ENCODE results near the gene BRICD5.

BRICD5 gene

DNA sequence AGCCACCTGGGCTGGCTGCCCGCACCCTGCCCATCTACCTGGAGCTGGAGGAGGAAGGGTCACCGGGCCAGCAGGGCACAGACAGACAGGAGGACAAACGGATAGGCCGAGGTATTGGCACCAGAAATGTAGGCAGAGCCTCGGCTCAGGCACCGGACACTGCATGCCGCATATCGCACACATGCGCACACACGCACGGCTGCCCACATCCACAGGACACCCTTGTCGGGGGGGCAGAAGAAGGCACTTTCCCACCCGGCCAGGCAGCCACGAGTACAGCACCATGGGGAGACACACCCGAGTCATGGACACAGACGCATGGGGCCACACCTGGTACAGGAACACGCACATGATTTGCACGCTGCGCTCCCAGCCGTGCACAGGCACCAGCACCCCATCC lies 28.7 kb downstream of the BRICD5 start:
- no peak for DNase-seq (ENCODE audit: low read depth, low spot score)

DNA sequence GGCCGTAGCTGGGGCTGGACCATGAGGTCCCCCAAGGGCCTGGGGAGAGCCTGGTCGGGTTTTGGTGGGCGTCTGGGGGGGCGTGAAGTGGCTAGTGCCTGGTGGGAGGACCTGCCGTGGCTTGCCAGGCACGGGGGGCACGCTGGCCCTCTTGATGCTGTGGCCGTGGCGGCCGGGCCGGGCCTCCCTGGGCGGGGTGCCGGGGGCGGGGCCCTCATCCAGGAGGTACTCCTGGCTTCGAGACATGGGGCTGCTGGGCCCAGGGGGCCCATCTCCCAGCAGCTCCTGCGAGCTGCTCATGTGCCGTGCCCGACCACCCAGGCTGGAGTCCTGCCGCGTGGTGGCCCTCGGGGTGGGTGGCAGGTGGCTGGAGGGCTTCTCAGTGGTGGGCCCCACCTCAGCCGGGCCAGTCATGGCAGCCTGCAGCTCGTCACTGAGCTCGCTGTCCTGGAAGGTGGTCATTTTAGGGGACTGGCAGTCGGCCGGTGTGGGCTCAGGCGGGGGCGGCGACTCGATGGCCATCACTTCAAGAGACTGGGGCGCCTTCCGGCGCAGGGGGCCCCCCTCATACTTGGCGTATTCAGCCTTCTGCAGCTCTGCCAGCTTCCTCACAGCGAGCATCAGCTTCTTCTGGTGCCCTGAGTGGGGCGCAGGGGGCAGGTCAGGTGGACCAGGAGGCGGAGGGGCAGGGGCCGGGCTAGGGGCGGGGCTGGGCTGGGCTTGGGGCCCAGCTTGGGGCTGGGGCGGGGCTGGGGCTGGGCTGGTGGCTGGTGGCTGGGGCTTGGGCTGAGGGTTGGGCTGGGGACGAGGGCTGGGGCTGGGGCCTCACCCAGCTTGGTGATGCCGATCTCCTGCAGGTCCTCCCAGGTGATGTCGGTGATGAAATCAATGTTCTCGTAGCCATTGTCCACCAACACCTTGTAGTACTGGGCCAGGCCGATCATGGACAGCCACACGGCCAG lies 29.4 kb downstream of the BRICD5 start:
- no peak for DNase-seq (ENCODE audit: low read depth, low spot score)

DNA sequence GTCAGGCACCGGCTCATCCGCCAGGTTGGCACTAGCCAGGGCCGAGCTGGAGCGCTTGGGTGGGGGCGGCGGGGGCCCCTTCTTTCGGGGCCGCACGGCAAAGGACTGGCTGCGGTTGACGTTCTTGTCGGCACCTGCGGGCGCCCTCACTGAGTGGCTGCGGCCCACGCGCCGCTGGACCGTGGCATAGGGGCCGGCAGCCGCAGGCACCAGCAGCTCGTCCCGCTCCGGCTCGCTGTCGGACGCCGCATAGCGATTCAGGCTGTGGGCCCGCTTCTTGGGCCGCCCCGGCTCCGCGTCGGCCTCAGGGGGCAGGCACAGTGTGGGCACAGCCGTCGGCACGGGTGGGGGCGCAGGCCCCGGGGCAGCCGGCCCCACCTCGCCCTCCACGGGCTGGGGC lies 30.2 kb downstream of the BRICD5 start:
- no peak for DNase-seq (ENCODE audit: low read depth, low spot score)

DNA sequence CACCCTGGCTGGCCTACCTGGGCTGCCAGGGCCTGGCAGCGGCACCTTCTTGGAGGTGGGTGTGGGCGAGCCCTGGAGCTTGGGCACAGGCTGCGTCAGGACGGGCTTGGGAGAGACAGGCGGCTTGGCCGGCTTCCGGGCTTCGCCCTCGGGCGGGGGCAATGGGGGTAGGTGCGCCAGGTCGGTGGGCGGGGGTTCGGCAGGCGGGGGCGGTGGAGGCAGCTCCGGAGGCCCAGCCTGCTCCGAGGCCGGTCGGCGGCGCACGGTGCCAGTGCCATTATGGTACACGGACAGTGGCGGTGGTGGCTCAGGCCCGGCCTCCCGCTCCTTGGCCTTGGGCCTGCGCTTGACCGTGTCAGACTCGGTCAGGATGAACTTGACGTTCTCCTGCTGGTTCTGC lies 31.1 kb downstream of the BRICD5 start:
- no peak for DNase-seq (ENCODE audit: low read depth, low spot score)

DNA sequence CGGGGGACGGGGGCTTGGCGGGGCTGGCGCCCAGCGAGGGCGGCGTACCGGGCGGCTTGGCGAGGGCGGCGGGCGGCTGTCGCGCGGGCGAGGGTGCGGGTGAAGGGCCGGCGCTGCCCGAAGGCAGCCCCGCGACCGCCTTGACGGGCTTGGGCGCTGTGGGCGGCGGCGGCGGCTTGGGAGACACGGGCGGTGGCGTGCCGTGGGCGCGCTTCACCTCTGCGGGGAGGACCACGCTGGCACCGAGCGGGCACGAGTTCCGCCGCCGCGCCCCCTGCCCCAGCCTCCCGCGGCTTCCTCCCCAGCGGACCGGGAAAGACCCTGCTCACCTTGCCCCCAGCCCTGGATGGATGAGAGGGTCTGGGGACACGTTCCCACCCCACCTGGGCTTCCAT lies 31.6 kb downstream of the BRICD5 start:
- no peak for DNase-seq (ENCODE audit: low read depth, low spot score)

DNA sequence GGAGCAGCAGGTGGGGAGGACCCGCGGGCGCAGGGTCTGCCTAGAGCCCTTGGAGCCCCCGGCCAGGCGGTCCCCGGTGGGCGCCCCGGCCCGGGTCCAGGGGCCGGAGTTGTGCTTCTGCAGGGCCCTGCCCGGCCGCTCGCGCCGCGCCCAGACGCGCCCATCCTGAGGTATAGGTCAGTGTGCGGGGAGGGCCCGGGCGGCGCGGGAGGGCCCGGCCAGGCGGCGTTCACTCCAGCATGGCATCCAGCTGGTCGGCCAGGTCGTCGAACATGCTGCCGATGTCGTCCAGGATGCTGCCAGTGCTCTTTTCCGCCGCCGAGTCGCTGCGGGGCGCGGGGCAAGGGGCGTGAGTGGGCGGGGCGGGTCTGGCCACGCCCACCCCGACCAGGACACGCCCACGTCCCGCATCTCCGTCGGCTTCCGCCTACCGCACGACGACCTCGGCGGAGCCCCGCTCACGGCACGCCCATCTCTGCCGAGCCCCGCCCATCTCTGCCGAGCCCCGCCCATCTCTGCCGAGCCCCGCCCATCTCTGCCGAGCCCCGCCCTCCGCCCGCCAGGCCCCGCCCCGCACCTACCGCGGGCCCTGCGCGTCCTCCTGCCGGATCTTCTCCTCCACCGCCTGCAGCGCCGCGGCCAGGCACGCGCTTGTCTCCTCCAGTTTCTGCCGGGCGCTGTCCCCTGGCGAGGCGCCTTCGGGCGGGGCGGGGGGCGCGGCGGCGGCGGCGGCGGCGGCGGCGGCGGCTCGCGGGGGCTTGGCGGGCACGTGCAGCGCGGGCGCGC lies 32.1 kb downstream of the BRICD5 start:
- DNase-seq (ENCODE audit: low read depth, low spot score) = peak; percentile 82

DNA sequence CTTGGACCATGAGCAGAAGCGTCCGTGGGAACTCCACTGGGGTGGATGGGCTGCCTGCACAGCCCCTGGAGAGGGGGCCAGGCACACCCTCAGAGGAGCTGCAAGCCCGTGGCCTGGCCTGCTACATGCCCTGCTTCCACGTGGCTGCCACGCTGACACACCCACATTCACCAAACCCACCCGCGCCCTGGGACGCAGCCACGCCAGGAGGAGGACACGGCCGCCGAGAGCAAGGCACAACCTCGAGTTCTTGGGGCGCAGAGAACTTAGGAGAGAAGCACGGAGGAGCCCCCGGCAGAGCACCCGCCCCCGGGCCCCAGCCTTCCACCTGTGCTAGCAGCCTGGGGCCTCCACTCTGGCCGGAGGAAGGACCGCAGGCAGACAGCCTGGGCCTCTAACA lies 33.1 kb downstream of the BRICD5 start:
- no peak for DNase-seq (ENCODE audit: low read depth, low spot score)

DNA sequence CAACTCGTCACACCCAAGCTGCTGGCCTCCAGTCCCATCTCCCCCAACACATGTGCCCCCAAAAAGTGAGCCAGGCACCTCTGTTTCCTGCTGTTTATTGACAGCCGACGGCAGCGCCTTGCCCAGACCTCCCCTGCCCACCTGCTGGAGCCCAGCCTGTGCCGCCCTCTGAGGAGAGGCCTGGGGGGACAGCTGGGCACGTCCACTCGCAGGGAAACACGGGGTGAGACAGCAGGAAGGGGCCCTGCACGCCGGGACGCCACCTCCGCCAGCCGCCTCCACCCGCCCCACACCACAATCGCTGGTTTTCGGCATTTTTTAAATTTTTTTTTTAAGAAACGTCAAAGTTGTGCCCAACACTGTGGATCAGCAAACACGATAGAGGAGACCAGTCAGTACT lies 33.6 kb downstream of the BRICD5 start:
- no peak for DNase-seq (ENCODE audit: low read depth, low spot score)

DNA sequence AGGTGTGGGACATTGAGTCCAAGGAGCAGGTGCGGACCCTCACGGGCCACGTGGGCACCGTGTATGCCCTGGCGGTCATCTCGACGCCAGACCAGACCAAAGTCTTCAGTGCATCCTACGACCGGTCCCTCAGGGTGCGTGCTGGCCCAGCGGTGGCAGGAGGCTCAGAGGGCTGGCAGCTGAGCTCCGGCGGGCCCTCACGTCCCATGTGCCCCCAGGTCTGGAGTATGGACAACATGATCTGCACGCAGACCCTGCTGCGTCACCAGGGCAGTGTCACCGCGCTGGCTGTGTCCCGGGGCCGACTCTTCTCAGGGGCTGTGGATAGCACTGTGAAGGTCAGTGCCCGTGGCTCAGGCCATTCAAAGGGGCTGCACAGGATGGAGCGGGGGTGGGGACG lies 34.6 kb downstream of the BRICD5 start:
- DNase-seq (ENCODE audit: low read depth, low spot score) = no peak

DNA sequence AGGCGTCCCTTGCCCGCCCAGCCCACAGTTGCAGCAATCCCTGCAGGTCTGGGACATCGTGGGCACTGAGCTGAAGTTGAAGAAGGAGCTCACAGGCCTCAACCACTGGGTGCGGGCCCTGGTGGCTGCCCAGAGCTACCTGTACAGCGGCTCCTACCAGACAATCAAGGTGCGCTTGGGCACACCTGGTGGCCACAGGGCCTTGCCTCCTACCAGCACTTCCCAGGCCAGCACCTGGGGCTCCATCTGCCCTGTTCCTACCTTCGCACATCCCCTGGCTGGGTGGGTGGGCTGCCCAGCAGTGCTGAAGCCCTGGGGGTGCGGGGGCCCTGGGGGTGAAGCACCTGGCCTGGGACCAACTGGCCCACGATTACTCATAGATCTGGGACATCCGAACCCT lies 35.2 kb downstream of the BRICD5 start:
- DNase-seq (ENCODE audit: low read depth, low spot score) = no peak

DNA sequence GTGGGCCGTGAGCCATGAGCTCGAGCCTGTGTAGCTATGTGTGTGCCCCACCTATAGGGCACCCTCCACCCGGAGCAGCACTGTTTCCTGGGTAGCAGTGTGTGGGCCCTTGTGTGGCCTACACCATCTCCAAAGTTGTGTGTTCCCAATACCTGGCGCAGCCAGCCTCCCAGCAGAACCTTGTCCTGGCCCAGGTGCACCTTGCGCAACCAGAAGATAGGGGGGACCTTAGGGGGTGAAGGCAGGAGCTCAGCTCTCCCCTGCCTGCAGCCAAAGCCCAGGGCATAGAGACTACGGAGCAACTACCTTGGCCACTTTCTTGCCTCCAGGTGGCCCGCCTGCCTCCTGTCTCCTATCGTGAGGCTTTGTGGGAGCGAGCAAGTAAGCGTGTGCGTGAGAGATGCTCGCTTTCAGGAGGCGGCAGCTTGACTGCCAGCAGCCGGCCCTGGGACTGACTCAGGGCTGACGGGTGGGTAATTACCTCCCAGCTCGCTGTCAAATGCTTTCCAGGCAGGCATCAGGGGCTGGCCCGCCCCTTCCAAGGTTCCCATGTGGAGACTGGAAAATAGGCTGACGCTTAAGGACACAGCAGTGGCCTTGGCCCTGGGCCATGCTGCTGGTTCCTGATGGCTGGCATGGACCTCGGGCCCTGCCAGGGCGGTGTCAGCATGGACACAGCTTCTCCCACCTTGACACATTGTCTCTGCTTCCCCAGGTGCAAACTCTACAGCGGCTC lies 36.1 kb downstream of the BRICD5 start:
- no peak for DNase-seq (ENCODE audit: low read depth, low spot score)

DNA sequence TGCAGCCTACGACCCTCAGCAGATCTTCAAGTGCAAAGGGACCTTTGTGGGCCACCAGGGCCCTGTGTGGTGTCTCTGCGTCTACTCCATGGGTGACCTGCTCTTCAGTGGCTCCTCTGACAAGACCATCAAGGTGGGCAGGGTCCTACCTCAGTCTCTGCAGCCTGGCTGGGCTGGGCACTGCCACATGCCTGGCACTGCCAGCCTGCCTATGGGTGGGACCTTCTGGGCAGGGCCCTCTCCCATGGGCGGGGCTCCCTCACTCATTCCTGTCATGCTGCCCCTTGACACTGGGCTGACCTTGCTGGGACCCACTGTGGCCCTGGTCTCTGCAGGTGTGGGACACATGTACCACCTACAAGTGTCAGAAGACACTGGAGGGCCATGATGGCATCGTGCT lies 36.7 kb downstream of the BRICD5 start:
- DNase-seq (ENCODE audit: low read depth, low spot score) = no peak

DNA sequence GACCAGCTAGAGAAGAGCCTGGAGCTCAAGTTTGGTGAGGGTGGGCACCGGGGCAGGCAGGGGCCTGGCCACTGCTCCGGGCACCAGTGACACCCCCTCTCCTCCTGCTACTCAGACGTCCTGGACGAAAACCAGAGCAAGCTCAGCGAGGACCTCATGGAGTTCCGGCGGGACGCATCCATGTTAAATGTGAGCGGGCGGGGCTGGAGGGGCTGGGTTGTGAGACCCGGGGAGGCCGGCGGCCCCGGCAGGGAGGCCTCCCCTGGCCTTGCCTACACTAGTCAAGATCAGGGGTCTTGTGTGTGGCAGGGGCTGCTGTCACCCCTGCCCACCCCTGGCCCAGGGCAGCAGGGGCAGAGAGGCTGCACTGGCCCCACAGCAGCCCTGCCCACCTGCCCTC lies 37.3 kb downstream of the BRICD5 start:
- DNase-seq (ENCODE audit: low read depth, low spot score) = no peak

DNA sequence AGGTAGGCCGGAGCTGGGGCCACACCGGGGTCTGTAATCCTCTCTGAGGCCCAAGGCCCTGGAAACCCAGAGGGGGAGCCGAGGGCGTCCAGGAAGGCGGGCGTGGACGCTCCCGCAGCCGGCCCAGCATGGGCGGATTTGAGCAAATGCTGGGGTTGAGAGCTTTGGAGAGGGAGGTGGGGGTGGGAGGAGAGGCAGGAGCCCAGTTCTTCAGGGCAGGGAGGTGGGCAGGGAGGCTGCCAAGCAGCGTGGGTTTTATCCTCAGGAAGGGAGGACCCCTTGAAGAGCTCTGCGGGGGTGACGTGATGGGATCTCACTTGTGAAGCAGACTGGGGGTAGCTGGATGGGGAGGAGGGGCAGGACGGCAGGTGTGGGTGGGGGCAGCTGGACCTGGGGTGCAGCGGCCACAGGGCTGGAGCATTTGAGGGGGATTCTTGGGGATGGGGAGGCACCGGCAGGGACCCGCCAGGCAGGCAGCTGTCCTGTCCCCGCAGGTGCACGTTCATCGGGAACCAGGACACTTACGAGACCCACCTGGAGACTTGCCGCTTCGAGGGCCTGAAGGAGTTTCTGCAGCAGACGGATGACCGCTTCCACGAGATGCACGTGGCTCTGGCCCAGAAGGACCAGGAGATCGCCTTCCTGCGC lies 37.9 kb downstream of the BRICD5 start:
- DNase-seq (ENCODE audit: low read depth, low spot score) = no peak

DNA sequence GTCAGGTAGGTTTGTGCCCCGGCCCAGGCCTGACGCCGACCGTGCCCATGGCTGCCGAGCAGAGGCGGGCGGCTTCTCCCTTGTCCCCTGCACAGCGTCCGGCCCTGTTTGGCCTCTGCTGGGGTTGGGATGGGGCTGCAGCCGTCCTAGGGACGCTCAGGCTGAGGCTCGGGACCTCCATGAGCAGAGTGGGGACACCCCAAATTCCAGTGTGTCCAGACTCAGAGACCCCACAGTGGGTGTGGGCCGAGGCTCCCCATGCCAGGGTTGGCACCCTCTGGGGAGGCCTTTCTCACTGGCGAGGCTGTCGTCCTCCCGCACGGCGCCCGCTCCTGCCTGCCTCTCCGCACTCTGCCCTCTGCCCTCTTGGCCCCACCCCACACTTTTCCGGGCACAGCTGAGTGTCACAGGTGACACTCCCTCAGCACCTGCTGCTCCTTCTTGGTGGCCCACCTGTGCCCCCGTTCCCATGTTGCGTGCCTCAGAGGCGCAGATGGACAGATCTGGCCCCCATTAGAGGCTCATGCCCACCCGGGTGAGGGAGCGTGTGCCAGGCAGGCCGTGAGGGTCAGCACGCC lies 39.0 kb downstream of the BRICD5 start:
- DNase-seq (ENCODE audit: low read depth, low spot score) = no peak

DNA sequence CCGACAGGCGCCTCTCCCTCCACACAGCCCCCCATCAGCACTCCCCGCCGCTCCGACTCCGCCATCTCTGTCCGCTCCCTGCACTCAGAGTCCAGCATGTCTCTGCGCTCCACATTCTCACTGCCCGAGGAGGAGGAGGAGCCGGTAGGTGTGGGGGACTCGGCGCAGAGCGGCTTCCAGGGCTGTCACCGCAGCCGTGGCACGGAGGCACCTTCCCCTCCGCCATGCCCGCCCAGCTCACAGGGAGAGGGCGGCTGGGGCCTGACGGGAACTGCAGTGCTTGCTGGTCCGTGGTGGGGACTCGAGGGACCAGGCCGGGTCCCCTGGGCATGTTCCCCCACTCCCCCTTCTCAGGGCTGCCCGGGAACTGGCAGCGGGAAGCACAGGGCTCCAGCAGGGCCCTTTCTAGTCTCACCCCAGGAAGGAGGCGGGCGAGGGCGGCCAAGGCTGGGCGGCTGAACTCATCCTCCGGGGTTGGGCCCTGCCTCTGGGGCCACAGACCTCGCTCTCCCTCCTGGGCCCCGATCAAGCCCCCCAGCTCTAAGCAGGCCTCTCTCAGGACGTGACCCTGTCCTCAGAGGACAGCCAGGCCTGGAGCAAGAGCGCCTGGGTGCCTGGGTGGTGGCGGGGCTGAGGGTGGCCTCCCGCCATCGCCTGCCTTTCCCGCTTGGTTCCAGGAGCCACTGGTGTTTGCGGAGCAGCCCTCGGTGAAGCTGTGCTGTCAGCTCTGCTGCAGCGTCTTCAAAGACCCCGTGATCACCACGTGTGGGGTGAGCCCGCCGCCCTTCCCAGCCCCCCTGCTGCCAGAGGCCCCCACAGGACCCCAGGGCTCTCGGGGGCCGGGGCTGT lies 39.9 kb downstream of the BRICD5 start:
- no peak for DNase-seq (ENCODE audit: low read depth, low spot score)

DNA sequence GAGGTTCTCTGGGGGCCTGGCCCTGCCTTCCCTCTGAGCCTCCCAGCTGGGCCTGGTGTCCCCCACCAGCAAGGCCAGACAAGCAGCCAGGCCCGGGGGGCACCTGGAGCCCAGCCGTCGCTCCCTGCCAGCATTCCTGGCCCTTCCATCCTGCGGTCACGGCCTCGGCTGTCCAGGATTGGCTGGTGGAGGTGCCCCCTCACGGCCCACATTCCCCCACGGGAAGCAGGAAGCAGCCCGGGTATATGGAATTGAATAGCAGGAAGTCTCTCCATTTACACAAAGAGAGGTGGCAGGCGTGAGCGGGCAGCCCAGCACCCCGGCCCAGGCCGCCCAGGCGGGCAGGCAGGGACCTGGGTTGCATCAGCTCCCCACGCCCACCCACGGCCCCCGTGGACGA lies 40.6 kb downstream of the BRICD5 start:
- DNase-seq (ENCODE audit: low read depth, low spot score) = no peak

DNA sequence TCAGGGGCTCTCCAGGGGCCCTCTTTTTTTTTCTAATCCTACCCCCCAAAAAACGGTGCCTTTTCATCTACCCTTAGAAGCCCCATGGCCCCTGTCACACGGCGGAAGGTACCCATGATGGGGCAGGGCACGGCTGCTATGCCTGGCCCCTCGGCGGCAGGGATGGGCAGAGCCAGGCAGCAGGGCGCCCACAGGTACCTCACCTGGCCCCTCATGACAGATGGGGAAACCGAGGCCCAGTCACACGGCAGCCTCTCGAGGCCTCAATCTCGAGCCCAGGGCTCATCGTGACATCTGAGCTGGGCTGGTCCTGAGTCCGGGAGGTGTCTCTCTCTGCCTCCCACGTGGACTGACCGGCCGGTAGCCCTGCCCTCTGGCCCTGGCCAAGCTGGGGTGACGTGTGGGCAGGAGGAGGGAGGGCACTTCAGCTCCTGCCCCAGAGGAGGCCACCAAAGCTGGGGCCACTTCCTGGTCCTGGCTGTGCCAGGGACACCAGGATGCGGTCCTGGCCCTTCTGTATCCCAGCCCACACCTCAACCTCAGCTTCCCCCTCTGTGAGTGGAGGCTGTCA lies 43.5 kb downstream of the BRICD5 start:
- DNase-seq (ENCODE audit: low read depth, low spot score) = no peak

DNA sequence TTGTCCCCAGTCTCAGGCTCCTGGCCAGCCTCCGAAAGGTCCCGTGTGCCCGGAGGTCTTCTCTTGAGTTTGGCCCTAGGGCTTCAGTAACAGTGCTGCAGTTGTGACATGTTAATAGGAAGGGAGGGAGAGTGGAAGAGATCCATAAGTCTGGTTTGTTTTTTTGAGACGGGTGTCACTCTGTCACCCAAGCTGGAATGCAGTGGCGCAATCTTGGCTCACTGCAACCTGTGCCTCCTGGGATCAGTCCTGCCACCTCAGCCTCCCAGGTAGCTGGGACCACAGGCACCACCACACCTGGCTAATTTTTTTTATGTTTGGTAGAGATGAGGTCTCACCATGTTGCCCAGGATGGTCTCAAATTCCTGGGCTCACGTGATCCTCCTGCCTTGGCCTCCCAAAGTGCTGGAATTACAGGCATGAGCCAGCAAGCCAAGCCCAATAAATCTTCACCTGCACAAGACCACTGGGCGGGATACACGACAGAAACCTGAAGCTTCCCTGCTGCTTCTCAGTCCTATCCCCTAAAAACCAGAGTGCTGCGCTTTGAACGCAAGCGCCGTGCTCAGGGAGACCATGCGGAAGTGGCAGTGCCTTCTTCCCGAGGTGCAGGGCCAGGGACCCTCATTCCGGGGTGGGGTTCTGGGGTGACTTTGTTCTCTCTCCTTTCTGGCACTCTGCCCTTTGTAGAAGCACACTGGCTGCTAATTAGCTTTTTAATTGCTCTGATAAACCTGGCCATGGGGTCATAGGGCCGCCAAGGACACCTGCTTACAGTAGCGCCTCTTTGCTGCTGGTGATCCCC lies 44.2 kb downstream of the BRICD5 start:
- no peak for DNase-seq (ENCODE audit: low read depth, low spot score)
